ENCODE measurements around the gene PPP2R3C. TPM values are rescaled to one million over a fixed set of nuclear protein-coding genes. Genes with fewer than 3 reads are reported as not detected.
"Not testable (repeated sequence)": the region's sequence is repeated elsewhere in the genome, so short reads cannot be mapped to it uniquely, and the experiment has no call there.

PPP2R3C gene
- total RNA-seq, 1 donor from 2014 or later: 55.4 TPM

- H3K9me3 Mint-ChIP-seq: no peaks in the 10 kb centered on the region
- TF ChIP-seq CTCF (conservative IDR thresholded peaks at IDR 0.05): no peak
- H3K36me3 Mint-ChIP-seq (ENCODE audit: low read depth): no peaks in the 10 kb centered on the region
- H3K27ac Mint-ChIP-seq (ENCODE audit: unreplicated experiment): no peak overlapping the region
- H3K4me3 Mint-ChIP-seq: peak overlapping the region; percentile 96
- H3K4me1 Mint-ChIP-seq: peaks cover 21% of the 10 kb centered on the region
- no peaks in the 10 kb centered on the region for H3K27me3 Mint-ChIP-seq (ENCODE audit: low read depth)
- no peak for DNase-seq (ENCODE audit: low read depth, low spot score)
These were observed 76.6 kb downstream of the PPP2R3C start for GRCh38 chr14:35044939-35045797.

DNA sequence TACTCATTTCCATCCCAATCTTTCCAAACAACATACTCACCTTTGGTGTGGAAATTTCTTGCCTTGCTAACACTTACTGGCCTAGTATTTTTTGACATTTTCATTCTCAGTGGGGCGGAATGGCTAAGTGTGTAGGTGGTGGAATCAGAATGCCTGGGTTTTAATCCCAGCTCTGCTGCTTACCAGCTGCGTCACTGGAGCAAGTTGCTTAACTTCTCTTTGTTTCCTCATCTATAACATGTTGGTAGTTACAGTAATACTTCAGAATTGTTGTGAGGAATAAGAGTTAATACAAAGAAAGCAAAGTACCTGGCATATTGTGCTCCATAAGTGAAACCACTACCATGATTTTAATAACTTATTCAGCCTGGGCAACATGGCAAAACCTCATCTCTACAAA is 78.7 kb downstream of the PPP2R3C start:
- Mint-ChIP-seq H3K27me3 (ENCODE audit: low read depth) (no peaks in the 10 kb centered on the region), H3K4me1 (peaks cover 18% of the 10 kb centered on the region), H3K4me3 (peak overlapping the region; percentile 47), H3K27ac (ENCODE audit: unreplicated experiment) (no peak overlapping the region), H3K9me3 (no peaks in the 10 kb centered on the region), H3K36me3 (ENCODE audit: low read depth) (no peaks in the 10 kb centered on the region)
- DNase-seq (ENCODE audit: low read depth, low spot score): no peak
- no peak for TF ChIP-seq CTCF (conservative IDR thresholded peaks at IDR 0.05)

DNA sequence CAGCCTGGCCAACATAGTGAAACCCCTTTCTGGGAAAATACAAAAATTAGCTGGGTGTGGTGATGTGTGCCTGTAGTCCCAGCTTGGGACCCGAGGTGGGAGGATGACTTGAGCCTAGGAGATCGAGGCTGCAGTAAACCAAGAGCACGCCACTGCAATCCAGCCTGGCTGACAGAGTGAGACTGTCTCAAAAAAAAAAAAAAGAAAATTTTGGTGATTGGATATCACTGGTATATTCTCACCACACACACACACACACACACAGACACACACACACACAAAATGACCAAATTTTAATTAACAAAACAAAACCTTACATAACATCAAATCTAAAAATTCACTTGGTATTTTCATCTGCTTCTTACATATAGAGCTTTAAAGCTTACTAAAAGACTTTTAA is 79.2 kb downstream of the PPP2R3C start:
- Mint-ChIP-seq H3K4me1 (peaks cover 14% of the 10 kb centered on the region), H3K36me3 (ENCODE audit: low read depth) (no peaks in the 10 kb centered on the region), H3K27me3 (ENCODE audit: low read depth) (no peaks in the 10 kb centered on the region), H3K27ac (ENCODE audit: unreplicated experiment) (no peak overlapping the region), H3K4me3 (peak overlapping the region; percentile 47), H3K9me3 (no peaks in the 10 kb centered on the region)
- TF ChIP-seq CTCF (conservative IDR thresholded peaks at IDR 0.05): no peak
- DNase-seq (ENCODE audit: low read depth, low spot score): no peak

GRCh38 chr14:35038312-35038711 is 83.5 kb downstream of the PPP2R3C start:
- H3K27me3 Mint-ChIP-seq (ENCODE audit: low read depth); DNase-seq (ENCODE audit: low read depth, low spot score); H3K4me3 Mint-ChIP-seq; H3K4me1 Mint-ChIP-seq; H3K27ac Mint-ChIP-seq (ENCODE audit: unreplicated experiment): not testable (repeated sequence)
- Mint-ChIP-seq H3K36me3 (ENCODE audit: low read depth) (peaks cover 20% of the 10 kb centered on the region), H3K9me3 (peaks cover 10% of the 10 kb centered on the region)

Other genes with a start within 250 kb of the PPP2R3C start
- 50.2 and 56.3 TPM in 2 replicates for gene BAZ1A, start 246.6 kb downstream of the PPP2R3C start, total RNA-seq
- 43.1 and 46.8 TPM in 2 replicates for gene SRP54, start 139.0 kb downstream of the PPP2R3C start, total RNA-seq
- 27.4 and 28.0 TPM in 2 replicates for gene FAM177A1, start 75.7 kb downstream of the PPP2R3C start, total RNA-seq
- 43.1 and 46.6 TPM in 2 replicates for gene PRORP, start 562 bp upstream of the PPP2R3C start, total RNA-seq
- 220 and 229 TPM in 2 replicates for gene PSMA6, start 170.4 kb upstream of the PPP2R3C start, total RNA-seq

All from neural crest cell (in vitro differentiated cells).